HG03097 (cell line): ENCODE data around the gene USH1C.

ENCODE experiments used
- ATAC-seq: cut with Tn5 transposase; IDR thresholded peaks from one replicate; pipeline ENCODE4 v1.9.1; 2021; ENCODE audit not compliant: unreplicated experiment, low FRiP score

Gene USH1C

GRCh38 chr11:17508791-17509190 is 35.4 kb downstream of the USH1C start:
- no peak for ATAC-seq

GRCh38 chr11:17508306-17508705 is 35.9 kb downstream of the USH1C start:
- no peak for ATAC-seq

- ATAC-seq = no peak
These were observed 36.4 kb downstream of the USH1C start for GRCh38 chr11:17507773-17508172.

GRCh38 chr11:17506942-17507341 is 37.3 kb downstream of the USH1C start:
- ATAC-seq = no peak

- ATAC-seq = no peak
These were observed 37.9 kb downstream of the USH1C start for GRCh38 chr11:17506314-17506713.

GRCh38 chr11:17505146-17505545 is 39.1 kb downstream of the USH1C start:
- ATAC-seq = no peak

GRCh38 chr11:17504330-17505107 is 39.7 kb downstream of the USH1C start:
- ATAC-seq = no peak

GRCh38 chr11:17502630-17503029 is 41.6 kb downstream of the USH1C start:
- no peak for ATAC-seq

- ATAC-seq = no peak
These were observed 43.5 kb downstream of the USH1C start for GRCh38 chr11:17500673-17501072.

- ATAC-seq = no peak
These were observed 45.7 kb downstream of the USH1C start for GRCh38 chr11:17498475-17498874.

GRCh38 chr11:17498058-17498457 is 46.2 kb downstream of the USH1C start:
- no peak for ATAC-seq

GRCh38 chr11:17496406-17496805 is 47.8 kb downstream of the USH1C start:
- ATAC-seq = no peak

- no peak for ATAC-seq
These were observed 50.2 kb downstream of the USH1C start for GRCh38 chr11:17494019-17494418.

- no peak for ATAC-seq
These were observed 53.3 kb downstream of the USH1C start for GRCh38 chr11:17490938-17491337.

GRCh38 chr11:17490232-17490631 is 54.0 kb downstream of the USH1C start:
- no peak for ATAC-seq

- no peak for ATAC-seq
These were observed 54.5 kb downstream of the USH1C start for GRCh38 chr11:17489751-17490150.

- ATAC-seq = no peak
These were observed 55.7 kb downstream of the USH1C start for GRCh38 chr11:17488563-17488962.

GRCh38 chr11:17486646-17487045 is 57.6 kb downstream of the USH1C start:
- no peak for ATAC-seq

- ATAC-seq = no peak
These were observed 60.7 kb downstream of the USH1C start for GRCh38 chr11:17483505-17483904.

GRCh38 chr11:17481905-17482304 is 62.3 kb downstream of the USH1C start:
- no peak for ATAC-seq

- ATAC-seq = no peak
These were observed 64.7 kb downstream of the USH1C start for GRCh38 chr11:17479284-17480214.

- ATAC-seq = no peak
These were observed 66.1 kb downstream of the USH1C start for GRCh38 chr11:17478070-17478469.
